Activated CD8-positive, alpha-beta memory T cell treated with anti-CD3 and anti-CD28 coated beads, Interleukin-2, amount 50 U/mL, for 1 hour (primary cell): ENCODE measurements around the gene PHLPP2.

Experiments
- DNase-seq: peaks from one replicate; pipeline ENCODE4 v3.0.0-alpha.2; 2020; ENCODE audit errors: extremely low read depth

The PHLPP2 gene

GRCh38 chr16:71669926-71670536, 54.5 kb downstream of the PHLPP2 start:
- DNase-seq = no peak

GRCh38 chr16:71666928-71667707, 57.4 kb downstream of the PHLPP2 start:
- no peak for DNase-seq

- no peak for DNase-seq
Measured at GRCh38 chr16:71666264-71666663, 58.2 kb downstream of the PHLPP2 start.

GRCh38 chr16:71659471-71659870, 65.0 kb downstream of the PHLPP2 start:
- DNase-seq = no peak

GRCh38 chr16:71658771-71659170, 65.7 kb downstream of the PHLPP2 start:
- DNase-seq = no peak

GRCh38 chr16:71649704-71650103, 74.8 kb downstream of the PHLPP2 start:
- DNase-seq = no peak

- DNase-seq = no peak
Measured at GRCh38 chr16:71648921-71649320, 75.6 kb downstream of the PHLPP2 start.

- DNase-seq = no peak
Measured at GRCh38 chr16:71648162-71648561, 76.3 kb downstream of the PHLPP2 start.

- DNase-seq = no peak
Measured at GRCh38 chr16:71647391-71647790, 77.1 kb downstream of the PHLPP2 start.

GRCh38 chr16:71645450-71645849, 79.1 kb downstream of the PHLPP2 start:
- no peak for DNase-seq

GRCh38 chr16:71637398-71637797, 87.1 kb downstream of the PHLPP2 start:
- no peak for DNase-seq

GRCh38 chr16:71635632-71636031, 88.9 kb downstream of the PHLPP2 start:
- DNase-seq = no peak

GRCh38 chr16:71631776-71632175, 92.7 kb downstream of the PHLPP2 start:
- DNase-seq = no peak

- no peak for DNase-seq
Measured at GRCh38 chr16:71630808-71631207, 93.7 kb downstream of the PHLPP2 start.

- DNase-seq = no peak
Measured at GRCh38 chr16:71629278-71630016, 95.1 kb downstream of the PHLPP2 start.

GRCh38 chr16:71628810-71629209, 95.7 kb downstream of the PHLPP2 start:
- DNase-seq = no peak

GRCh38 chr16:71627731-71628181, 96.7 kb downstream of the PHLPP2 start:
- no peak for DNase-seq

- DNase-seq = no peak
Measured at GRCh38 chr16:71626858-71627213, 97.7 kb downstream of the PHLPP2 start.

GRCh38 chr16:71626018-71626857, 98.3 kb downstream of the PHLPP2 start, which contains the start of gene MARVELD3:
Gene MARVELD3 (plus strand): TSS chr16:71626184. CDS start chr16:71626230, 46 bp downstream.
- DNase-seq = no peak

GRCh38 chr16:71625113-71625850, 99.2 kb downstream of the PHLPP2 start:
- no peak for DNase-seq

- DNase-seq = no peak
Measured at GRCh38 chr16:71623597-71623996, 100.9 kb downstream of the PHLPP2 start.
